K562 (cell line): ENCODE results near the gene GP1BB. TPM values are rescaled to one million over a fixed set of nuclear protein-coding genes. Genes with fewer than 3 reads are reported as not detected.

Experiments
- BRF1 ChIP-seq: IDR thresholded peaks from 3 replicates; pipeline ENCODE4 v1.6.1; 2011; ENCODE audit warnings: borderline replicate concordance, mild to moderate bottlenecking; ENCODE audit not compliant: insufficient read length; ENCODE audit errors: extremely low read depth
- HDAC2 ChIP-seq: fragments of 450-650 bp; IDR thresholded peaks from 2 replicates; pipeline ENCODE4 v1.6.1; 2016; ENCODE audit warnings: mild to moderate bottlenecking
- IFI16 ChIP-seq: fragments of 250-450 bp; sonication (Bioruptor Pico); IDR thresholded peaks from 2 replicates; pipeline ENCODE4 v2.1.2; 2022; ENCODE audit warnings: mild to moderate bottlenecking, inconsistent platforms
- KDM4B ChIP-seq, 2 experiments: fragments of 450-650 bp in 1 of 2; sonication (generic) in 1 of 2; IDR thresholded peaks; 2 replicates each; pipeline ENCODE4 v1.6.1; 2016 to 2017; ENCODE audit warnings: borderline replicate concordance in 2 of 2, antibody characterized with exemption in 1 of 2, low read depth in 1 of 2, mild to moderate bottlenecking in 1 of 2
- MEIS2 ChIP-seq: fragments of 450-650 bp; IDR thresholded peaks from 2 replicates; pipeline ENCODE4 v1.6.1; 2014; ENCODE audit warnings: mild to moderate bottlenecking; ENCODE audit not compliant: partially characterized antibody
- MLLT1 ChIP-seq, 2 experiments: fragments of 450-650 bp; IDR thresholded peaks; 2 replicates each; pipeline ENCODE4 v1.6.1; 2016
- NCOA4 ChIP-seq: fragments of 450-650 bp; IDR thresholded peaks from 2 replicates; pipeline ENCODE4 v1.6.1; 2018; ENCODE audit warnings: mild to moderate bottlenecking; ENCODE audit not compliant: partially characterized antibody
- POLR2G ChIP-seq: fragments of 200-400 bp; formaldehyde crosslinking; IDR thresholded peaks from 2 replicates; pipeline ENCODE4 v1.6.1; 2017; ENCODE audit warnings: low read depth, mild to moderate bottlenecking, antibody characterized with exemption, low read length, moderate library complexity
- PURB ChIP-seq: sonication (generic); formaldehyde crosslinking; IDR thresholded peaks from 2 replicates; pipeline ENCODE4 v1.9.0; 2021; ENCODE audit warnings: low read depth, mild to moderate bottlenecking, missing genetic modification reagents
- SIN3A ChIP-seq, 2 experiments: fragments of 150-350 bp in 1 of 2; IDR thresholded peaks; 2 replicates each; pipeline ENCODE4 v1.6.1; 2011 to 2016; ENCODE audit warnings: borderline replicate concordance in 2 of 2, low read depth in 2 of 2, low read length in 2 of 2, mild to moderate bottlenecking in 2 of 2, moderate library complexity in 2 of 2; ENCODE audit not compliant: control insufficient read depth in 1 of 2
- SREBF1 ChIP-seq: fragments of 150-350 bp; IDR thresholded peaks from 2 replicates; pipeline ENCODE4 v1.6.1; 2014; ENCODE audit warnings: antibody characterized with exemption, low read depth, low read length, borderline replicate concordance
- TCF7 ChIP-seq: sonication (generic); IDR thresholded peaks from 2 replicates; pipeline ENCODE4 v1.6.1; 2016; ENCODE audit warnings: antibody characterized with exemption, borderline replicate concordance
- USF2 ChIP-seq: sonication (generic); formaldehyde crosslinking; IDR thresholded peaks from 2 replicates; pipeline ENCODE4 v1.5.0; 2020; ENCODE audit warnings: missing genetic modification reagents
- ZBTB7A ChIP-seq: IDR thresholded peaks from 2 replicates; pipeline ENCODE4 v1.6.1; 2011; ENCODE audit warnings: low read depth, mild to moderate bottlenecking, low read length, moderate library complexity, borderline replicate concordance; ENCODE audit not compliant: control insufficient read depth
- polyA plus RNA-seq, 8 experiments: library from polyadenylated mRNA; depleted of rRNA in 4 of 8; stranded (reverse) in 5 of 8; unstranded in 3 of 8; fragments of >200 nt; fragmentation: Nextera tagmentation in 2 of 8; fragmentation: Illumina TruSeq in 1 of 8; extraction: Ambion mirVana in 2 of 8; extraction: Trizol in 1 of 8; gene quantifications; 2 replicates each; pipeline versions ENCODE4 v1.2.1 to v1.2.3, GENCODE V29; 2011 to 2014; ENCODE audit warnings: inconsistent platforms in 1 of 8, missing spikeins in 1 of 8
- total RNA-seq, 7 experiments: library from RNA; depleted of rRNA in 6 of 7; stranded (reverse); fragments of >200 nt in 6 of 7; fragmentation: Illumina TruSeq in 2 of 7; extraction: Trizol in 2 of 7; gene quantifications; 2 replicates each; pipeline versions ENCODE4 v1.2.1 to v1.2.3, GENCODE V29; 2011 to 2021; ENCODE audit warnings: low replicate concordance in 1 of 7
- TF ChIP-seq, protein P1 (sequence below): fragments of 250-450 bp; sonication (Bioruptor Pico); IDR thresholded peaks from 2 replicates; pipeline ENCODE4 v1.8.0; 2021; ENCODE audit warnings: mild to moderate bottlenecking, moderate library complexity
- TF ChIP-seq, protein P2 (sequence below): fragments of 450-650 bp; IDR thresholded peaks from 2 replicates; pipeline ENCODE4 v1.6.1; 2014; ENCODE audit warnings: low read depth, mild to moderate bottlenecking, moderate library complexity, borderline replicate concordance
- TF ChIP-seq, protein P3 (sequence below): sonication (generic); formaldehyde crosslinking; IDR thresholded peaks from 2 replicates; pipeline ENCODE4 v1.8.0; 2023; ENCODE audit warnings: mild to moderate bottlenecking, missing genetic modification reagents

Gene GP1BB
- total and polyA plus RNA-seq, 9 of the 15 experiments (the other 6 are each of a cell fraction or from before 2014, with no cell fraction given) = 0.69 to 162 (median 2.8) TPM

DNA sequence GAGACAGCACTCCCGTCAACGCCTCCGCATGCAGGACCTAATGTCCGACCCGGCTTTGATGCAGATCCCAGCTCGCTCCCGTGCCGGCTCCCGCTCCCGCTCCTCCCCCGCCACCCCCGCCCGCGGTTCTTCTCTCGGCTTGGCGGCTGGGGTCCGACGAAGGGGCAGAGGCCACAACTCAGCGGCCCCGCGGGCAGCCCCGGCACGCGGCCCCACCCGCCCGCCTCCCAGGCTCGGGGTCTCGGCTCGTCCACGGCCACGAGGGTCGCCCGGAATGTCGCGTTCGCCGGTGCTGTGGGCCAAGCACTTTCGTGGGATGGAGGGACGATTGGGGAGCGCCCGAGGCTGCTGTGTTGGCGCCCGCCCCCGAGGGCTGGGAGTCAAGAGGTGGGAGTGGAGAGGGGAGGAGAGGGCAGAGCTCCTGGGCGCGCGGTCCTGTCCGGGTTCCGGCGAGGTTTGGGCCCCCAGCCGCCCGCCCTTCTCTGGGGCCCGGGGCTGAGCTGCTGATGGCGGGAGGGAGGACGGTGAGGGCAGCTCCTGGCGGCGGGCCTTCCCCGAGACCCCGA lies 31.9 kb downstream of the GP1BB start (continued):
- TF ChIP-seq, protein P1, sequence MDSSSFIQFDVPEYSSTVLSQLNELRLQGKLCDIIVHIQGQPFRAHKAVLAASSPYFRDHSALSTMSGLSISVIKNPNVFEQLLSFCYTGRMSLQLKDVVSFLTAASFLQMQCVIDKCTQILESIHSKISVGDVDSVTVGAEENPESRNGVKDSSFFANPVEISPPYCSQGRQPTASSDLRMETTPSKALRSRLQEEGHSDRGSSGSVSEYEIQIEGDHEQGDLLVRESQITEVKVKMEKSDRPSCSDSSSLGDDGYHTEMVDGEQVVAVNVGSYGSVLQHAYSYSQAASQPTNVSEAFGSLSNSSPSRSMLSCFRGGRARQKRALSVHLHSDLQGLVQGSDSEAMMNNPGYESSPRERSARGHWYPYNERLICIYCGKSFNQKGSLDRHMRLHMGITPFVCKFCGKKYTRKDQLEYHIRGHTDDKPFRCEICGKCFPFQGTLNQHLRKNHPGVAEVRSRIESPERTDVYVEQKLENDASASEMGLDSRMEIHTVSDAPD (CRISPR knock-in tag) = no peak
- no peak for TF ChIP-seq KDM4B (IDR thresholded peaks at IDR 0.05; ENCODE audit: borderline replicate concordance in 2 of 2, low read depth in 1 of 2)
- TF ChIP-seq MEIS2 = no peak
- peak; percentile 10; the same call in 1 of the 2 replicates for TF ChIP-seq USF2 (CRISPR knock-in tag)
- no peak for TF ChIP-seq POLR2G
- TF ChIP-seq, protein P2, sequence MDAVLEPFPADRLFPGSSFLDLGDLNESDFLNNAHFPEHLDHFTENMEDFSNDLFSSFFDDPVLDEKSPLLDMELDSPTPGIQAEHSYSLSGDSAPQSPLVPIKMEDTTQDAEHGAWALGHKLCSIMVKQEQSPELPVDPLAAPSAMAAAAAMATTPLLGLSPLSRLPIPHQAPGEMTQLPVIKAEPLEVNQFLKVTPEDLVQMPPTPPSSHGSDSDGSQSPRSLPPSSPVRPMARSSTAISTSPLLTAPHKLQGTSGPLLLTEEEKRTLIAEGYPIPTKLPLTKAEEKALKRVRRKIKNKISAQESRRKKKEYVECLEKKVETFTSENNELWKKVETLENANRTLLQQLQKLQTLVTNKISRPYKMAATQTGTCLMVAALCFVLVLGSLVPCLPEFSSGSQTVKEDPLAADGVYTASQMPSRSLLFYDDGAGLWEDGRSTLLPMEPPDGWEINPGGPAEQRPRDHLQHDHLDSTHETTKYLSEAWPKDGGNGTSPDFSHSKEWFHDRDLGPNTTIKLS = no peak
- TF ChIP-seq, protein P3, sequence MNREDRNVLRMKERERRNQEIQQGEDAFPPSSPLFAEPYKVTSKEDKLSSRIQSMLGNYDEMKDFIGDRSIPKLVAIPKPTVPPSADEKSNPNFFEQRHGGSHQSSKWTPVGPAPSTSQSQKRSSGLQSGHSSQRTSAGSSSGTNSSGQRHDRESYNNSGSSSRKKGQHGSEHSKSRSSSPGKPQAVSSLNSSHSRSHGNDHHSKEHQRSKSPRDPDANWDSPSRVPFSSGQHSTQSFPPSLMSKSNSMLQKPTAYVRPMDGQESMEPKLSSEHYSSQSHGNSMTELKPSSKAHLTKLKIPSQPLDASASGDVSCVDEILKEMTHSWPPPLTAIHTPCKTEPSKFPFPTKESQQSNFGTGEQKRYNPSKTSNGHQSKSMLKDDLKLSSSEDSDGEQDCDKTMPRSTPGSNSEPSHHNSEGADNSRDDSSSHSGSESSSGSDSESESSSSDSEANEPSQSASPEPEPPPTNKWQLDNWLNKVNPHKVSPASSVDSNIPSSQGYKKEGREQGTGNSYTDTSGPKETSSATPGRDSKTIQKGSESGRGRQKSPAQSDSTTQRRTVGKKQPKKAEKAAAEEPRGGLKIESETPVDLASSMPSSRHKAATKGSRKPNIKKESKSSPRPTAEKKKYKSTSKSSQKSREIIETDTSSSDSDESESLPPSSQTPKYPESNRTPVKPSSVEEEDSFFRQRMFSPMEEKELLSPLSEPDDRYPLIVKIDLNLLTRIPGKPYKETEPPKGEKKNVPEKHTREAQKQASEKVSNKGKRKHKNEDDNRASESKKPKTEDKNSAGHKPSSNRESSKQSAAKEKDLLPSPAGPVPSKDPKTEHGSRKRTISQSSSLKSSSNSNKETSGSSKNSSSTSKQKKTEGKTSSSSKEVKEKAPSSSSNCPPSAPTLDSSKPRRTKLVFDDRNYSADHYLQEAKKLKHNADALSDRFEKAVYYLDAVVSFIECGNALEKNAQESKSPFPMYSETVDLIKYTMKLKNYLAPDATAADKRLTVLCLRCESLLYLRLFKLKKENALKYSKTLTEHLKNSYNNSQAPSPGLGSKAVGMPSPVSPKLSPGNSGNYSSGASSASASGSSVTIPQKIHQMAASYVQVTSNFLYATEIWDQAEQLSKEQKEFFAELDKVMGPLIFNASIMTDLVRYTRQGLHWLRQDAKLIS (CRISPR knock-in tag) = no peak
- 0 out of 2 replicates have a peak, but pooled peaks have one; percentile 9 for TF ChIP-seq ZBTB7A
- TF ChIP-seq TCF7 = 0 out of 2 replicates have a peak, but pooled peaks have one; percentile 47
- no peak for TF ChIP-seq MLLT1 (IDR thresholded peaks at IDR 0.05)
- TF ChIP-seq SIN3A (IDR thresholded peaks at IDR 0.05; ENCODE audit: borderline replicate concordance in 2 of 2, control insufficient read depth in 1 of 2, low read depth in 2 of 2, low read length in 2 of 2) = no peak
- no peak for TF ChIP-seq PURB (CRISPR knock-in tag)
- no peak for TF ChIP-seq SREBF1
- no peak for TF ChIP-seq NCOA4
- no peak for TF ChIP-seq IFI16
- TF ChIP-seq BRF1 = no peak
- no peak for TF ChIP-seq HDAC2
